H9 (cell line): ENCODE measurements around the gene PLA2R1. TPM values are rescaled to one million over a fixed set of nuclear protein-coding genes. Genes with fewer than 3 reads are reported as not detected.

Experiments
- DNase-seq: peaks from one replicate; pipeline ENCODE4 v3.0.0-alpha.2; 2017
- H2AFZ ChIP-seq: one replicate; pipeline ENCODE4 v1.6.1; 2013; ENCODE audit warnings: mild to moderate bottlenecking, low read length, control low read depth, moderate library complexity
- H2AK5ac ChIP-seq: 2 replicates; pipeline ENCODE4 v1.6.1; 2013; ENCODE audit warnings: low read length, control low read depth, mixed read lengths; ENCODE audit not compliant: insufficient read length
- H2BK120ac ChIP-seq: one replicate; pipeline ENCODE4 v1.6.1; 2013; ENCODE audit warnings: low read depth, mild to moderate bottlenecking, low read length, control low read depth, inconsistent platforms; ENCODE audit not compliant: poor library complexity, severe bottlenecking
- H2BK12ac ChIP-seq: 2 replicates; pipeline ENCODE4 v1.6.1; 2013; ENCODE audit warnings: low read length, control low read depth, mixed read lengths, low read depth; ENCODE audit not compliant: insufficient read length
- H2BK15ac ChIP-seq: 2 replicates; pipeline ENCODE4 v1.6.1; 2013; ENCODE audit warnings: low read depth, low read length, control low read depth
- H2BK20ac ChIP-seq: one replicate; pipeline ENCODE4 v1.6.1; 2013; ENCODE audit warnings: low read depth, mild to moderate bottlenecking, low read length, control low read depth, inconsistent platforms; ENCODE audit not compliant: poor library complexity, severe bottlenecking
- H2BK5ac ChIP-seq: 2 replicates; pipeline ENCODE4 v1.6.1; 2013; ENCODE audit warnings: low read length, control low read depth, mixed read lengths; ENCODE audit not compliant: insufficient read length
- H3K14ac ChIP-seq: 2 replicates; pipeline ENCODE4 v1.6.1; 2013; ENCODE audit warnings: low read length, control low read depth; ENCODE audit not compliant: insufficient read depth
- H3K18ac ChIP-seq: 2 replicates; pipeline ENCODE4 v1.6.1; 2013; ENCODE audit warnings: low read depth, mild to moderate bottlenecking, mixed read lengths, low read length, control low read depth; ENCODE audit not compliant: insufficient read length
- H3K23ac ChIP-seq: 2 replicates; pipeline ENCODE4 v1.6.1; 2013; ENCODE audit warnings: low read length, control low read depth, mixed read lengths, low read depth; ENCODE audit not compliant: insufficient read length
- H3K23me2 ChIP-seq: 2 replicates; pipeline ENCODE4 v1.6.1; 2013; ENCODE audit warnings: low read depth, mild to moderate bottlenecking, mixed read lengths, low read length, control low read depth; ENCODE audit not compliant: insufficient read length, poor library complexity, severe bottlenecking
- H3K27ac ChIP-seq: 2 replicates; pipeline ENCODE4 v1.5.1; 2013; ENCODE audit warnings: low read length, control low read depth, mixed read lengths, low read depth; ENCODE audit not compliant: insufficient read length
- H3K27me3 ChIP-seq: 2 replicates; pipeline ENCODE4 v1.6.1; 2013; ENCODE audit warnings: low read length, control low read depth, inconsistent platforms; ENCODE audit not compliant: insufficient read depth
- H3K4ac ChIP-seq: 2 replicates; pipeline ENCODE4 v1.6.1; 2013; ENCODE audit warnings: low read depth, mild to moderate bottlenecking, control low read depth, inconsistent platforms, low read length, moderate library complexity
- H3K4me1 ChIP-seq: 2 replicates; pipeline ENCODE4 v1.6.1; 2013; ENCODE audit warnings: low read length, control low read depth, inconsistent platforms; ENCODE audit not compliant: insufficient read depth
- H3K4me2 ChIP-seq: 2 replicates; pipeline ENCODE4 v1.6.1; 2013; ENCODE audit warnings: low read length, control low read depth, mixed read lengths; ENCODE audit not compliant: insufficient read length, insufficient read depth
- H3K56ac ChIP-seq: 2 replicates; pipeline ENCODE4 v1.6.1; 2013; ENCODE audit warnings: low read depth, mild to moderate bottlenecking, mixed read lengths, low read length, control low read depth; ENCODE audit not compliant: insufficient read length
- H3K79me1 ChIP-seq: 2 replicates; pipeline ENCODE4 v1.6.1; 2013; ENCODE audit warnings: low read depth, mild to moderate bottlenecking, moderate library complexity, low read length, control low read depth, inconsistent platforms; ENCODE audit not compliant: insufficient read depth, poor library complexity, severe bottlenecking
- H3K79me2 ChIP-seq: 2 replicates; pipeline ENCODE4 v1.6.1; 2013; ENCODE audit warnings: low read length, control low read depth, inconsistent platforms; ENCODE audit not compliant: insufficient read depth
- H3K9ac ChIP-seq: 2 replicates; pipeline ENCODE4 v1.6.1; 2013; ENCODE audit warnings: low read length, control low read depth, mixed read lengths; ENCODE audit not compliant: insufficient read length; ENCODE audit errors: extremely low read depth
- H3K9me3 ChIP-seq: one replicate; pipeline ENCODE4 v1.6.1; 2013; ENCODE audit warnings: low read depth, low read length, inconsistent platforms; ENCODE audit not compliant: control insufficient read depth
- H3T11ph ChIP-seq: one replicate; pipeline ENCODE4 v1.6.1; 2013; ENCODE audit warnings: mild to moderate bottlenecking, low read length, control low read depth, inconsistent platforms
- H4K20me1 ChIP-seq: one replicate; pipeline ENCODE4 v1.6.1; 2013; ENCODE audit not compliant: control insufficient read depth, insufficient read length, insufficient read depth
- H4K5ac ChIP-seq: 2 replicates; pipeline ENCODE4 v1.6.1; 2013; ENCODE audit warnings: low read depth, mild to moderate bottlenecking, mixed read lengths, low read length, control low read depth; ENCODE audit not compliant: insufficient read length
- H4K8ac ChIP-seq: replicated peaks from 2 replicates; pipeline ENCODE4 v1.6.1; 2013; ENCODE audit warnings: low read length, control low read depth, mixed read lengths, low read depth; ENCODE audit not compliant: insufficient read length
- H4K91ac ChIP-seq: 2 replicates; pipeline ENCODE4 v1.6.1; 2013; ENCODE audit warnings: low read depth, mild to moderate bottlenecking, moderate library complexity, mixed read lengths, low read length, control low read depth; ENCODE audit not compliant: insufficient read length
- H3K27ac Mint-ChIP-seq, 3 experiments: 2 replicates in 2 of 3; 3 replicates in 1 of 3; pipeline ENCODE4 v1.8.0; 2020 to 2021; ENCODE audit warnings: mixed read lengths in 3 of 3, mild to moderate bottlenecking in 1 of 3, moderate library complexity in 1 of 3
- H3K27me3 Mint-ChIP-seq: 2 replicates; pipeline ENCODE4 v1.8.0; 2021; ENCODE audit warnings: low read depth, mild to moderate bottlenecking, moderate library complexity, mixed read lengths
- H3K36me3 Mint-ChIP-seq, 3 experiments: 2 replicates in 2 of 3; 3 replicates in 1 of 3; pipeline ENCODE4 v1.8.0; 2020 to 2021; ENCODE audit warnings: low read depth in 3 of 3, mixed read lengths in 3 of 3; ENCODE audit not compliant: insufficient read depth in 1 of 3
- H3K4me1 Mint-ChIP-seq, 2 experiments: 2 replicates each; pipeline ENCODE4 v1.8.0; 2020; ENCODE audit warnings: mixed read lengths in 2 of 2
- H3K4me3 Mint-ChIP-seq, 2 experiments: 2 replicates in 1 of 2; 3 replicates in 1 of 2; pipeline ENCODE4 v1.8.0; 2020 to 2021; ENCODE audit warnings: mild to moderate bottlenecking in 2 of 2, mixed read lengths in 2 of 2, moderate library complexity in 1 of 2
- H3K9me3 Mint-ChIP-seq, 2 experiments: 2 replicates in 1 of 2; 3 replicates in 1 of 2; pipeline ENCODE4 v1.8.0; 2020; ENCODE audit warnings: mild to moderate bottlenecking in 2 of 2, mixed read lengths in 2 of 2, moderate library complexity in 1 of 2
- CTCF ChIP-seq: fragments of 200-600 bp; sonication (generic); conservative IDR thresholded peaks from 3 replicates; pipeline ENCODE4 v1.8.0; 2021; ENCODE audit warnings: antibody characterized with exemption, mild to moderate bottlenecking
- WGBS: extraction: QIAGEN DNeasy Blood & Tissue Kit; methylation state at CpG from one replicate; pipeline ENCODE4 v1.1.7; 2013; ENCODE audit warnings: missing lambda C conversion rate, low lambda C conversion rate, mixed read lengths; ENCODE audit not compliant: insufficient read length; ENCODE audit errors: extremely low coverage; 5-methylcytosine and 5-hydroxymethylcytosine counted together
- total RNA-seq: library from RNA; stranded (reverse); gene quantifications from 2 replicates; pipeline ENCODE4 v1.2.1, GENCODE V29; 2021

Gene PLA2R1
- total RNA-seq, 1 experiment from 2014 or later = 0.83 TPM

- no peak overlapping the region for H2BK120ac ChIP-seq
- H3K4me3 Mint-ChIP-seq = no peak overlapping the region
- no peak for DNase-seq
- no peak overlapping the region for H3K23ac ChIP-seq
- H3T11ph ChIP-seq = no peak overlapping the region
- H3K27me3 Mint-ChIP-seq = no peaks in the 10 kb centered on the region
- no peak overlapping the region for H3K14ac ChIP-seq
- H3K18ac ChIP-seq = no peak overlapping the region
- H3K4me2 ChIP-seq = no peak overlapping the region
- H2AK5ac ChIP-seq = no peak overlapping the region
- no peaks in the 10 kb centered on the region for H3K79me1 ChIP-seq
- no CpG with 5 or more reads among the region's 2 CpGs for WGBS
- no peaks in the 10 kb centered on the region for H3K9me3 ChIP-seq
- H3K4ac ChIP-seq = no peak overlapping the region
- H3K27me3 ChIP-seq = no peaks in the 10 kb centered on the region
- peaks cover 2 to 13% (median 3%) of the 10 kb centered on the region in 3 experiments; a peak in 4 of 7 replicates for H3K36me3 Mint-ChIP-seq
- TF ChIP-seq CTCF = no peak
- H4K8ac ChIP-seq = no peak overlapping the region
- H2BK12ac ChIP-seq = no peak overlapping the region
- no peak overlapping the region for H2AFZ ChIP-seq
- no peak overlapping the region for H3K9ac ChIP-seq
- no peak overlapping the region for H3K27ac Mint-ChIP-seq
- H4K91ac ChIP-seq = no peak overlapping the region
- no peak overlapping the region for H2BK5ac ChIP-seq
- no peaks in the 10 kb centered on the region for H3K79me2 ChIP-seq
- no peak overlapping the region for H3K56ac ChIP-seq
- H4K5ac ChIP-seq = no peak overlapping the region
- no peaks in the 10 kb centered on the region for H4K20me1 ChIP-seq
- H2BK15ac ChIP-seq = no peak overlapping the region
- no peak overlapping the region for H2BK20ac ChIP-seq
- peaks cover 19 to 32% of the 10 kb centered on the region in 2 experiments for H3K9me3 Mint-ChIP-seq
- H3K4me1 ChIP-seq = no peaks in the 10 kb centered on the region
- H3K4me1 Mint-ChIP-seq = no peaks in the 10 kb centered on the region
- no peak overlapping the region for H3K27ac ChIP-seq
- no peaks in the 10 kb centered on the region for H3K23me2 ChIP-seq
These were observed 13.8 kb upstream of the PLA2R1 start for GRCh38 chr2:160076241-160076640.
